Jurkat, Clone E6-1 (cell line): Measurements from ENCODE around the gene CD7.
"Not testable (repeated sequence)": the region's sequence is repeated elsewhere in the genome, so short reads cannot be mapped to it uniquely, and the experiment has no call there.

ENCODE experiments used
- DNase-seq: peaks from one replicate; pipeline ENCODE4 v3.0.0-alpha.2; 2011; ENCODE audit warnings: low read depth, low spot score
- H3K4me3 ChIP-seq: 2 replicates; pipeline ENCODE4 v1.5.1; 2011; ENCODE audit warnings: mild to moderate bottlenecking, low read length, control low read depth, moderate library complexity

CD7 gene

DNA sequence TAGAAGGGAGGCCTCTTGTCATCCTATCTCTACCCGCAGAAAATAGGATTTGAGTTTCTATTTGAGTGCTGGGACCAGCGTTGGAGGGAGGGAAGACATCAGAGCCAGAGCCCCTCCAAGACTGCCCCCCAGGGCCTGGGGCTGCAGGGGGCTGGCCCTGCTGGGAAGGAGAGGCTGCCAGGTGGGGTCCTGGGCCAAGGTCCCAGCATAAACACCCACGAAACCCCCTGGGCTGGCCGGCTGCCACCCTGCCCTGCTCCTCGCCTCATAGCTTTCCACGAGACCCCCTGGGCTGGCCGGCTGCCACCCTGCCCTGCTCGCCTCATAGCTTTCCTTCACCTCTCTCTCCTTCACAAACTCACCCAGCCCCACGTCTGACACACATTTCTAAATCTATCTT, 31.0 kb upstream of the CD7 start:
- DNase-seq, result no peak

DNA sequence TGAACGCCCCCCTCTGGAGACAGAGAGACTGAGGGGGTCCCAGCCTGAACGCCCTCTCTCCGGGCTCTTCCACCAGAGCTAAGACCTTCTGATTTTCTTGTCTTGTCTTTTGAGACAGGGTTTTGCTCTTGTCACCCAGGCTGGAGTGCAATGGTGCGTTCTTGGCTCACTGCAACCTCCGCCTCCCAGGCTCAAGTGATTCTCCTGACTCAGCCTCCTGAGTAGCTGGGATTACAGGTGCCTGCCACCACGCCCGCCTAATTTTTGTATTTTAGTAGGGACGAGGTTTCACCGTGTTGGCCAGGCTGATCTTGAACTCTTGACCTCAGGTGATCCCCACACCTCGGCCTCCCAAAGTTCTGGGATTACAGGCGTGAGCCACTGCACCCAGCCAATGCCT, 30.6 kb upstream of the CD7 start:
- not testable (repeated sequence) for H3K4me3 ChIP-seq, DNase-seq

More for the DNA sequence above, 31.0 kb upstream of the CD7 start:
- H3K4me3 ChIP-seq, result no peak overlapping the region

DNA sequence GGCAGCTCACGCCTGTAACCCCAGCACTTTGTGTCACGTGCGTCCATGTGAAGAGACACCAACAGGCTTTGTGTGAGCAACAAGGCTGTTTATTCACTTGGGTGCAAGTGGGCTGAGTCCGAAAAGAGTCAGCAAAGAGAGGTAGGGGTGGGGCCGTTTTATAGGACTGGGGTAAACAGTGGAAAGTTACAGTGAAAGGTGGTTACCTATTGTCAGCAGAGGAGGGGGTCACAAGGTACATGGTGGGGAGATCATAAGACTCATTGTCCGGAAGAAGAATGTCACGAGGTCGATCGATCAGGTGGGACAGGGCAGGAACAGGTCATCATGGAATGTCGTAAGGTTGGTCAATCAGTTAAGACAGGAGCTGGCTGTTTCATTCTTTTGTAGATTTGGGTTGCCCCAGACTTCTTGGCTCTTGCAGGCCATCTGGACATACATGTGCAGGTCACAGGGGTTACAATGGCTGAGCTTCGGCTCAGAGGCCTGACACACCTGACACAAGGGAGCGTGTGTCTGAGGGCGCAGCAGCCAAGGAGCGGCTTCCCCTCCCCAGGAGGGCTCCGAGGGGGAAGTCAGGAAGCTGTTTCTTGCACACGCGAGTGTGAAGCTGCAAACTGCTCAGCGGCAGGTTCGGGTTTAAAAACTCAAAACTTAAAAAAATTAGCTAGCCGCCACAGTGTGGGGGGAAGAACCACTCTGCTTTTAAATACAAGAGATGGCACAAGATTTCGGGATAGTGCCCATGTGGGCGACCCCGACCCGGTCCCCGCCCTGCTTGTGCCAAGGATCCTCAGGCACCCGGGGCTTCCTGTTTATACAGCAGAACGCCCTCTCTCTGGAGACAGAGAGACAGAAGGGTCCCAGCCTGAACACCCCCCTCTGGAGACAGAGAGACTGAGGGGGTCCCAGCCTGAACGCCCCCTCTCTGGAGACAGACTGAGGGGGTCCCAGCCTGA, 29.2 kb upstream of the CD7 start:
- no peak overlapping the region for H3K4me3 ChIP-seq
- no peak for DNase-seq

DNA sequence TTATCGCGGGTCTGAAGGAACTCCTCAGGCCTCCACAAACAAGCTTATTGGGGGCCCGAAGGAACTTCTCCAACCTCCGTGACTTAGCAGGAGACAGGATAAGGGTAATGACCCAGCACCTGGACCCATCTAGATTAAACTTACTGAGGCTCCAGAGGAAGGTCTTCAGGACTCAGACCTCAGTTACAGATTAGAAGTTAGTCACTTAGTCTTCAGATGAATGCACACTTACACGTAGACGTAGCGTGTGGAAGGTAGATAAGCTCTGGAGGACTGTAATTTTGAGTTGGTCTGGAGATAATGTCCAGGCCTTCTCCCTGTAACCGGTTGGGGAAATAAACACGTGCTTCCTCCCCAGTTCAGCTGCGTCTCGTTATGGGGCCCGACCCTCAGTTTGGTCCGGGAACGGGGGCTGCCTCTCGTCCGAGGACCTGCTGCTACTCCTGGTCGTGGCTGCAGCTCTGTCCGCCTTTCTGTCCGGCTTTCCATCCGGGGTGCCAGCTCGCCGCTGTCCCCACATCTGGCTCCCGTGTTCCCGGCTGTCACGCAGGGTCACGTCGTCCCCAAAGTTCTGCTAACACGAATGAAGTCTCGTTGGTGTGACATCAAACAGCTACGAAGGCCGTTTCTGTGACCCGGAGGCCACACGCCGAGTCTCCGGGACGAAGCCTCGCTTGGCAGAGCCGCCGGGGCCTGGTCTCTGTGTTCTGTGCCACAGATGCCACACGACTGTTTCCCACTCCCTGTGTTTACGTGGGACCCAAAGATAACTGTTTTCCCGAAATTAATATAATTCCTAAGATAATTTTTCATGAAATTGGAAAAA, 28.0 kb upstream of the CD7 start:
- DNase-seq, result no peak
- H3K4me3 ChIP-seq, result no peak overlapping the region

DNA sequence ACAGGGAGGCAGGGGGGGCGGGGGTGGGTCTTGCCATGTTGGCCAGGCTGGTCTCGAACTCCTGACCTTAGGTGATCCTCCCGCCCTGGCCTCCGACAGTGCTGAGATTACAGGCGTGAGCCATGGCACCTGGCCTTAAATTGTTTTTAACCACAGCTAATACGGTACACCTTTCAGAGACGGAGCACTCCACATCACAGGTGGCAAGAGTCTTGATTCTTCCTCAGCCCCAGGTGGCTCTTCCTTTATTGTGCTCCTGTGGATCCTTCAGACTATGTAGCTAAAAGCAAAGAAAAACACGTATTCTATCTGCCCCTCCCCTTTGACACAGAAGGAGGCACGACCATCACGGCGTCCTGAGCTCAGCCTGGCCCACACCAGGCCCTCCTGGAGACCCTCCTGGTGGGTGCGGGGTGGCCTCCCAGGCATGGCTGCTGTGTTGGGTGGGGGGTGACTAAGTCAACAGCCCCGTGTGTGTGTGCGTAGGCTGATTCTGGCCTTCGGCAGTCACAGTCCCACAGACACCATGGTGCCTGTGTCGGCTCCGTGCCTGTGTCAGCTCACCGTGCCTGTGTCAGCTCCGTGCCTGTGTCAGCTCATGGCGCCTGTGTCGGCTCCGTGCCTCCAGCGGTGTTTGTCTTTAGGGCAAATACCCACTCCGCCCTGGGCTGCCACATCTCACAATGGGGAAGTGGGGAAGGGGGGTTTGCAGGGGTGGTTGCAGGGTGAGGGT, 26.9 kb upstream of the CD7 start:
- H3K4me3 ChIP-seq, result no peak overlapping the region
- no peak for DNase-seq

DNA sequence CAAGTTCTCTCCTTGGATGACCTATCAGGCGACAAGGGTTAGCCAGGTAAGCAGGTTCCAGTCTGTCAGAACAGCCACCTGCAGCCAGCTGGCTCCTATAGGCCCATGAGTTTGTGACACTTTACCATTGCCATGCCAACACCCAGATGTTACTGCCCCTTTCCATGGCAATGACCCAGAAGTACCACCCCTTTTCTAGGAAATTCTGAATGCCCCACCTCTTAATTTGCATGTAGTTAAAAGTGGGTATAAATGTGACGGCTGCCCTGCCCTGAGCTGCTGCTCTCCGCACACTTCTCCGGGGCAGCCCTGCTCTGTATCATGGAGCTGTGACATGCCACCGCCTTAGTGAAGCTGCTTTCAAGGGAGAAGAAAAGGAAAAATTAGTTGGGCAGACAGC, 26.2 kb upstream of the CD7 start:
- DNase-seq, result no peak

DNA sequence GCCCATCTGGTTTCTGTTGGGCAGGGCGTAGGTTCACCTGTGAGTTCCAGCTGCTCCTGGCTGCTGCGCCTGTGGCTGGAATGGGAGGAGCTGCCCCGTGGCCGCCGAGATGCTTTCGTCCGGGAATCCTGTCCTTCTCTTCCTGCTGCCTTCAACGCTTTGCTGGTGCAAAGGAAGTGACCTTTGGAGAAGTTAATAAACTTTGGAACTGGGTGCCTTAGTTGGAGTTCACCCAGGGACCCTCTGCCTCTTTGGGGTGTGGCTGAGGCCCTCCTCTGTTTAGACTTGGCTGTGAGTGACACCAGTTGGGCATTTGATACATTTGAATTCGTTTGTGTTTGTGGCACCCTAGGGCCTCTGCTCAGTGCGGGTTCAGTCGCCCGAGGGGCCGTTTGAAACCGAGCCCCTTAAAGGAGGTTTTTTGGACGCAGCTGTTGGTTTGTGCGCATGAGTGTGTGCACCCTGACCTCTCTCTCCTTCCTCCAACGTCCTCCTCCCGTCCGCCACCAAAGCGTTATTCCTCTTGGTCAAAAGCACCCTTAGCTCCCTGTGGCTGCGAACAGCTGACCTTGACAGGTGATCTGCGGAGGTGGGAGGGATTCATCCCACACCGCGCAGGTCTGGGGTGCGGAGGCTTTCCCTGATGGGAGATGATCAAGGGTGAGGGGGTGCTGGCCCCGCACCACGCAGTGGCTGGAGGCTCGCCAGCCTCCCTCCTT, 25.1 kb upstream of the CD7 start:
- H3K4me3 ChIP-seq, result no peak overlapping the region
- DNase-seq, result no peak

More for the DNA sequence above, 26.2 kb upstream of the CD7 start:
- H3K4me3 ChIP-seq, result no peak overlapping the region

DNA sequence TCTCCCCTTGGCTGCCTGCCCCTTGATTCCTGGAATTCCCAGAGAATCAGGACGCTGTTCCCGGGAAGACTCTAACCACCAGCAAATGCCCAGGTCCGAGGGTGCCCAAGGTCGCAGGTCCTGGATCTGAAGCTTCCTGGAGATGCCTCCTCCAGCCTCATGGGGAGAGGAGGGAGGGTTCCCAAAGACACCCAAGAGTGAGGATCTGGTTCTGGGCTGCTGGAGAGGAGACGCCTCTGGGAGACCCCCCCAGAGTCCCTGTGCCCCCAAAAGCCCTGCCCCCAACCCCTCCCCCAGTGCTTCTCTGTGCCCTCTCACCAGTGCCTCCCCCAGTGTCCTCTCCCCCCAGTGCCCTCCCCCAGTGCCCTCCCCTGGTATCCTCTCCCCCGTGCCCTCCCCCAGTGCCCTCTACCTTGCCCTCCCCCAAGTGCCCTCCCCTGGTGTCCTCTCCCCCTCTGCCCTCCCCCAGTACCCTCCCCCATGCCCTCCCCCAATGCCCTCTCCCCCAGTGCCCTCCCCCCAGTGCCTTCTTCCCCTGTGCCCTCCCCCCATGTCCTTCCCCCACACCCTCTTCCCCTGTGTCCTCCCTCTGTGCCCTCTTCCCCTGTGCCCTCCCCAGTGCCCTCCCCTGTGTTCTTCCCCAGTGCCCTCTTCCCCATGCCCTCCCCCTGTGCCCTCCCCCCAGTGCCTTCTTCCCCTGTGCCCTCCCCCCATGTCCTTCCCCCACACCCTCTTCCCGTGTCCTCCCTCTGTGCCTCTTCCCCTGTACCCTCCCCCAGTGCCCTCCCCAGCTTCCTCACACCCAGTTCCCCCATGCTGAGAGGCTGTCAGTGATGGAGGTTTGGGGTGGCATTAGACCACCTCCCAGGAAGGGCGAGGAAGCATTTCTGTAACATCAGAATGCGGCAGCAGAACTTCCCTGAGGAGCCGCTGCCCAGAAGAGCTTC, 22.5 kb upstream of the CD7 start:
- no peak overlapping the region for H3K4me3 ChIP-seq
- no peak for DNase-seq

DNA sequence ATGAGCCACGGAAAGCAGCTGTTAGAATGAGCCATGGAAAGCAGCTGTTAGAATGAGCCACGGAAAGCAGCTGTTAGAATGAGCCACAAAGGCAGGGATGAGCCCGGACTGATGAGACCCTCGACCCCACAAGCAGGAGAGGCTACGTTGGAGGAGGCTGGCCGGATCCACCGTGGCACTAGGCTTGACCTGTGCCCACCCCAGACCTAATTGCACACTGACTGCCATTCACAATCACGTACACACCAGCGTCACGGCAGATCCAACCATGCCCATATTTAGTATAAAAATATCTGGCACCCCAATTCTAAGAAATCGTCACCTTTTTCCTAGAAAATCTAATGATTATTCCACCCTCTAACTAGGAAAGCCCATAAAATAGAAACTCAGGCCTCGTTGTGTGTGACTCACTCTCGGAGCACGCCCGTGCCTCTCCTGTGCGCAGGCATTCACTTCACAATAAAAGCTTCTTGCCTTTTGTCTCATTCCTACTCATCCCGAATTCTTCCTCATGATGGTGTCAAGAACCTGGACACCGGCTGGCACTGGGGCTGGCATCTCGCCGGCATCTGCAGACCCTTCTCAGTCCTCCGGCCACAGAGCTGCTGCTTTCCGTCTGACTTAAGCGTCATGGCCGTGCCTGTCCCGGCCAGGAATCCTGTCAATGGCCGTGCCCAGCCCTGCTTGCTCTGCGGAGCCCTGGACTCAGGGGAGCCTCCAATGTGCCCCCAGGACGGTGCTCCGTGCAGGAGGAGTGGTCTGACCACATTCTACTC, 21.6 kb upstream of the CD7 start:
- no peak overlapping the region for H3K4me3 ChIP-seq

DNA sequence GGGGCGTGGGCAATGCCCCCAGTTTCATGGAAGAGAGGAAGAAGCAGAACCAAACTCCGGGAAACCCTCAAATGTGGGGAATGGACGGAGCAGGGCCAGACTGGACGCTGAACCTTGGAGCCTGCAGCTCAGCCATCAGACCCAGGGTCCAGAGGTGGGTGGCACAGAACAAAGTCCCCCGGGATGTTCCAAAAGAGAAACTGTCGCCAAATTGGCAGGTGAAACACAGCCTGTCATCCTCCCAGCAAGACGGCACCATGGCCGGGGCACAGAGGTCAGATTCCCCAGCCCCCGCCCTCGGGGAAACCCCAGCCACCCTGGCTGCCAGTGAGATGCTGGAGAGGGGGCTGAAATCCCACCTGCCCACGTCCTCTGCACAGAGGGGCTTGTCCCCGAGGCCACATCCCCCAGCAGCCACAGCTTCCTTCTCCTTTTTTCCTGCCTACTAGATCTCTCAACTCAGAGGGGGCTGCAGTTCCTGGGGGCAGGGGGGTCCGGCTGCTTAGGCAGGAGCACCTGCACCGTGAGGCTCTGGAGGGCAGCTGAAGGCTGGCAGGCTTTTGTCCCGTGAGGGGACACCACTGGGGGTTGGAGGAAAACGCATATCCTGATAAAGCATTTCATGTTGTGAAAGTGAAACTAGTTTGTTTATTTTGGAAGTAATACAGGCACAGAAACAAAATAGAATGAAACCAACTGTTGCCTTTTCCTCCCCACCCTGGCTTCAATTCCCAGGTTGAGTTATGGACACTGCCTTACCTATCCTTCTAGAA, 17.4 kb upstream of the CD7 start:
- H3K4me3 ChIP-seq, result peak overlapping the region; percentile 46

More for the DNA sequence above, 21.6 kb upstream of the CD7 start:
- DNase-seq, result no peak

DNA sequence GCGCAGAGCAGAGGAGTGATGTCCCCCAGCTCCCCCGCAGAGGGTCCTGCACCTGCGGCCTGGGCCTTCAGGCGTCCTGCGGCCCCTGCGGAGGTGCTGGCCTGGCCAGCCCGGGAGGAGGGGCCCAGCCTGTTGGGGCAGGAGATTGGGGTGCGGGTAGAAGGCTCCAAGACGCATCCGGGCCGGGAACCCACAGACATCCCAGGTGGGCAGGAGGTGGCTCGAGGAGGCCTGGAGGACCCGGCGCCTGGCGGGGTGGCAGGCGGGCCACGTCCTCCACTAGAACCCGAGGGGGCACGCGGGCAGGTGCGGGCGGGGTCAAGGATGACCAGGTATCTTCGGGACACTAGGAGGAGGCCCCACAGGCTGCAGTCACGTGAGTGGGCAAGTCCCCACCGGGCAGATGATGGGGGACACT, 16.8 kb upstream of the CD7 start:
- no peak overlapping the region for H3K4me3 ChIP-seq
- no peak for DNase-seq

More for the DNA sequence above, 17.4 kb upstream of the CD7 start:
- peak; percentile 32 for DNase-seq

DNA sequence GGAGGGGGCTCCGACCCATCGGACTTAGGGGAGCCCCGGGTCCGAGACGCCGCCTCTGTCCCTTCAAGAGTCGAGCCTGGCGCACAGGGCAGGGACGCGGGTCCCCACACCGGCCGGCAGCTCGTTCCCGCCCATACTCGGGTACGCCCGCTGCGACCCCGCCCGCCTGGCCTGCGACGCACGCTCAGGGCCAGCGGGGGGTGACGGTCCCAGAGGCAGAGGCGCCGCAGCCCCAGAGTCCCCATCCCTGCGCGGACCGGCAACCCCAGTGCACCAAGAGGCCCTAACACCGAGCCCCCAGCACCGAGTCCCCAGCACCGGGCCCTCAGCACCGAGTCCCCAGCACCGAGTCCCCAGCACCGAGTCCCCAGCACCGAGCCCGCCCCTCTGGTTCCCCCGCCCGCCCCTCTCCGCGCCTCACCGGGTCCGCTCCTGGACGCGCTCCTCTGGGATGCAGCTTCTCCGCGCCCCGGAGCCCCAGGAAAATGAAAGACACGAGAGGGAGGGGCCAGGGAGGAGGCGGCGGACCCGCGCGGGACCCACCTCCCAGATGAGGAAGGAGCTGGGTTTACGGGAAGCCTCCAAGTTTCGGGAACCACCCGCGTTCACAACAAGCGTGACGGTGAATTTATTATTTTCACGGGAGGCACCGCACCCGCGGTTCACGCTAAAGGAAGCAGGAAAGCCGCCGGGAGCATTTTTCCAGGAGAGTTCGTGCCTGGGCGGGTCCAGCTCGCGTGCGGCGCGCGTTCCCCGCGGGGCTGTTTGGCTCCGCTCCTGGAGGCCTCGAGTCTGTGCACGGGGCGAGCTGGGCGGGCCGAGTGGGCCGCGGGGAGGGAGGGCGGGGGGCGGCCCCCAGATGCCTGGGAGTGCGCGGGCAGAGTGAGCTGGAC, 16.1 kb upstream of the CD7 start, which contains the start of gene SECTM1:
Gene SECTM1, minus strand, starts transcription at position 488 of the 893 bp plus-strand sequence. CDS start 6,526 bp downstream, outside the sequence.
- no peak for DNase-seq
- peak within 1 kb of the TSS; percentile 69 for H3K4me3 ChIP-seq

DNA sequence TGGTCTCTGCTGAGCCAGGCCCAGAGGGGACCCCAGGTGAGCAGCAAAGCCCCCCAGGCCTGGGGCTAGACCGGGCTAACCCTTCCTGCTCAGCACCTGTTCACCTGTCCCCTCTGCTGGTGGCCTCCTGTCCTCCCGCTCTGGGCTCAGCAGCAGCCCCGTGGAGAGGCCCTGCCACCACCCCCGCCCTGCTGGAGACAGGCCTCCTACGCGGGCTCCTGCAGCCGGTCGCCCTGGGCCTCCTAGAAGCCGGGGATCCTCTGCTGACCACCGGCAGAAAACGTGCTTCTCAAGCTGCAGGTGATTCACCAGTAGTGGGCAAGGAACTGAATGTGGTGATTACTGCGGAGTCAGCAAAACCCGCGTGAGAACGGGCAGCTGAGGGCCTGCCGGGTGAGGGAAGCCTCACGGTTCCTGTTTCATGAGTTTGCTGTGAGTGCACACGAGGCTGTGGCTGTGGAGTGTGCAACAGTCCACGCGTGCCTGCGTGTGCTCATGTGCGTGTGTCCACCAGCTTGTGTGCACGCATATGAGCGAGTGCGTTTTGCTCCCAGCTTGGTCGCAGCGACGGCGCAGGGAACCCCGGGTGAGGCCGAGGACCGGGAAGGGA, 15.4 kb upstream of the CD7 start:
- DNase-seq, result no peak
- peak overlapping the region; percentile 69 for H3K4me3 ChIP-seq

DNA sequence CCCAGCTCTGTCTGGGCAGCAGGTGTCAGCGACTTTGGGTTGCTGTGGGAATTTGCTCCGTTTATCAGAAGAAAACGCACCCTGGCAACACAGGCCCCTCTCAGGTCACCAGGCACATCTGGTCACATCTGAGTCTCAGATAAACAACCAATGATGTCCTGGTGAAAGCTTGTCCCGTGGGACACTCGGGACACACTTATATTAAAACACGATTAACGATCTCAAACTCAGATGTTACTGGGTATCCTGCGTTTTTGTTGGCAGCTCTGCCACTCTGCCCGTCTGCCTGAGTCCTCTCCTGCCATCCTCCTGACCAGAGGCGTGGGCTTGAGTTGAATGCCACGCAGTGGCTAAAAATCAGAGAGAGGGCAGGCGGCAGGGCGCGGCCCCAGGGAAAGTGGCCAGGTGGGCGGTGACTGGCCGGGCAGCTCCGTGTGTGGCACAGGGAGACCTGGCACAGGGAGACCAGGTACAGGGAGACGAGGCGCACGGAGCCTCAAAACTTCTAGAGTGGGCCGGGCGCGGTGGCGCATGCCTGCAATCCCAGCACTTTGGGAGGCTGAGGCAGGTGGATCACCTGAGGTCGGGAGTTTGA, 14.0 kb upstream of the CD7 start:
- DNase-seq, result no peak
- H3K4me3 ChIP-seq, result no peak overlapping the region
